ENCODE data around the gene CD93. TPM values are rescaled to one million over a fixed set of nuclear protein-coding genes. Genes with fewer than 3 reads are reported as not detected.

Gene CD93
- total RNA-seq, 1 donor from 2014 or later, result not detected

GRCh38 chr20:23047001-23047737 is 39.0 kb downstream of the CD93 start:
- Mint-ChIP-seq H3K36me3 (no peaks in the 10 kb centered on the region), H3K27ac (no peak overlapping the region), H3K27me3 (ENCODE audit: insufficient read depth, low read depth) (peaks cover 39% of the 10 kb centered on the region), H3K9me3 (peaks cover under 1% of the 10 kb centered on the region), H3K4me3 (peak overlapping the region; percentile 10), H3K4me1 (peaks cover 12% of the 10 kb centered on the region)
- H4K20me1 ChIP-seq (ENCODE audit: low read depth), result peaks cover 17% of the 10 kb centered on the region
- no peak overlapping the region for H3K9ac ChIP-seq
- no peak overlapping the region for H3K27ac ChIP-seq
- peaks cover 17% of the 10 kb centered on the region for H3K4me1 ChIP-seq
- H3K36me3 ChIP-seq, result no peaks in the 10 kb centered on the region
- DNase-seq (ENCODE audit: low spot score), result no peak
- H3K4me2 ChIP-seq, result peak overlapping the region; percentile 87
- H2AFZ ChIP-seq (replicated peaks), result no peak overlapping the region
- H3K27me3 ChIP-seq, result peaks cover 96% of the 10 kb centered on the region
- H3K79me2 ChIP-seq (ENCODE audit: low read depth), result no peaks in the 10 kb centered on the region
- H3K9me3 ChIP-seq (ENCODE audit: low read depth), result no peaks in the 10 kb centered on the region
- H3K4me3 ChIP-seq, result no peak overlapping the region
- TF ChIP-seq EZH2phosphoT487 (IDR thresholded peaks at IDR 0.05) (no peak), EZH2 (IDR thresholded peaks at IDR 0.05) (no peak)
- TF ChIP-seq, protein P1, sequence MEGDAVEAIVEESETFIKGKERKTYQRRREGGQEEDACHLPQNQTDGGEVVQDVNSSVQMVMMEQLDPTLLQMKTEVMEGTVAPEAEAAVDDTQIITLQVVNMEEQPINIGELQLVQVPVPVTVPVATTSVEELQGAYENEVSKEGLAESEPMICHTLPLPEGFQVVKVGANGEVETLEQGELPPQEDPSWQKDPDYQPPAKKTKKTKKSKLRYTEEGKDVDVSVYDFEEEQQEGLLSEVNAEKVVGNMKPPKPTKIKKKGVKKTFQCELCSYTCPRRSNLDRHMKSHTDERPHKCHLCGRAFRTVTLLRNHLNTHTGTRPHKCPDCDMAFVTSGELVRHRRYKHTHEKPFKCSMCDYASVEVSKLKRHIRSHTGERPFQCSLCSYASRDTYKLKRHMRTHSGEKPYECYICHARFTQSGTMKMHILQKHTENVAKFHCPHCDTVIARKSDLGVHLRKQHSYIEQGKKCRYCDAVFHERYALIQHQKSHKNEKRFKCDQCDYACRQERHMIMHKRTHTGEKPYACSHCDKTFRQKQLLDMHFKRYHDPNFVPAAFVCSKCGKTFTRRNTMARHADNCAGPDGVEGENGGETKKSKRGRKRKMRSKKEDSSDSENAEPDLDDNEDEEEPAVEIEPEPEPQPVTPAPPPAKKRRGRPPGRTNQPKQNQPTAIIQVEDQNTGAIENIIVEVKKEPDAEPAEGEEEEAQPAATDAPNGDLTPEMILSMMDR (IDR thresholded peaks at IDR 0.05), result no peak
- H3F3A ChIP-seq (ENCODE audit: low read depth), result peaks cover 18% of the 10 kb centered on the region

- Histone ChIP-seq H3K79me2 (ENCODE audit: low read depth) (no peaks in the 10 kb centered on the region), H3K36me3 (no peaks in the 10 kb centered on the region), H3K27ac (no peak overlapping the region), H3F3A (ENCODE audit: low read depth) (peaks cover 18% of the 10 kb centered on the region), H3K27me3 (peaks cover 94% of the 10 kb centered on the region), H3K9ac (no peak overlapping the region), H3K4me2 (no peak overlapping the region), H3K9me3 (ENCODE audit: low read depth) (no peaks in the 10 kb centered on the region), H2AFZ (replicated peaks) (no peak overlapping the region), H4K20me1 (ENCODE audit: low read depth) (peaks cover 17% of the 10 kb centered on the region), H3K4me1 (peaks cover 22% of the 10 kb centered on the region), H3K4me3 (no peak overlapping the region)
- Mint-ChIP-seq H3K36me3 (no peaks in the 10 kb centered on the region), H3K4me3 (no peak overlapping the region), H3K4me1 (peaks cover 9% of the 10 kb centered on the region), H3K27ac (no peak overlapping the region), H3K9me3 (no peaks in the 10 kb centered on the region), H3K27me3 (ENCODE audit: insufficient read depth, low read depth) (peaks cover 37% of the 10 kb centered on the region)
- DNase-seq (ENCODE audit: low spot score), result no peak
- TF ChIP-seq EZH2phosphoT487 (IDR thresholded peaks at IDR 0.05), result no peak
- TF ChIP-seq, protein P1 (IDR thresholded peaks at IDR 0.05), result no peak
Measured at GRCh38 chr20:23046431-23046830, 39.7 kb downstream of the CD93 start.

- Histone ChIP-seq H3K9ac (no peak overlapping the region), H3K4me3 (no peak overlapping the region), H3K27ac (no peak overlapping the region), H3K27me3 (peaks cover 97% of the 10 kb centered on the region), H3K4me1 (peaks cover 12% of the 10 kb centered on the region), H3K9me3 (ENCODE audit: low read depth) (no peaks in the 10 kb centered on the region), H3K4me2 (no peak overlapping the region), H3K36me3 (no peaks in the 10 kb centered on the region), H3F3A (ENCODE audit: low read depth) (no peaks in the 10 kb centered on the region), H3K79me2 (ENCODE audit: low read depth) (no peaks in the 10 kb centered on the region), H4K20me1 (ENCODE audit: low read depth) (peaks cover 6% of the 10 kb centered on the region), H2AFZ (replicated peaks) (no peak overlapping the region)
- TF ChIP-seq EZH2 (IDR thresholded peaks at IDR 0.05), result no peak
- no peak for TF ChIP-seq EZH2phosphoT487 (IDR thresholded peaks at IDR 0.05)
- TF ChIP-seq, protein P1 (IDR thresholded peaks at IDR 0.05), result no peak
- Mint-ChIP-seq H3K9me3 (peaks cover 3% of the 10 kb centered on the region), H3K27me3 (ENCODE audit: insufficient read depth, low read depth) (peaks cover 34% of the 10 kb centered on the region), H3K27ac (no peak overlapping the region), H3K4me1 (no peaks in the 10 kb centered on the region), H3K4me3 (no peak overlapping the region), H3K36me3 (no peaks in the 10 kb centered on the region)
- no peak for DNase-seq (ENCODE audit: low spot score)
Measured at GRCh38 chr20:23043376-23043775, 42.7 kb downstream of the CD93 start.
